Islet of Langerhans (tissue), 1 donor: ENCODE measurements around the gene DIS3L2.

ENCODE experiments used
- FAIRE-seq: peaks from one replicate; lab custom pipeline; 2011; peaks lifted over from hg19 to GRCh38; lab: Jason Lieb, UNC

DIS3L2 gene

GRCh38 chr2:232184346-232184745, 222.8 kb downstream of the DIS3L2 start:
- no peak for FAIRE-seq

- no peak for FAIRE-seq
These were observed 229.3 kb downstream of the DIS3L2 start for GRCh38 chr2:232190796-232191195.

GRCh38 chr2:232195487-232195886, 234.0 kb downstream of the DIS3L2 start:
- FAIRE-seq, result no peak

- FAIRE-seq, result no peak
These were observed 235.3 kb downstream of the DIS3L2 start for GRCh38 chr2:232196802-232197201.

- FAIRE-seq, result no peak
These were observed 238.7 kb downstream of the DIS3L2 start for GRCh38 chr2:232200195-232200594.

GRCh38 chr2:232203166-232203891, 241.8 kb downstream of the DIS3L2 start:
- no peak for FAIRE-seq

GRCh38 chr2:232203936-232204335, 242.4 kb downstream of the DIS3L2 start:
- no peak for FAIRE-seq

- no peak for FAIRE-seq
These were observed 243.0 kb downstream of the DIS3L2 start for GRCh38 chr2:232204457-232204931.

- no peak for FAIRE-seq
These were observed 245.7 kb downstream of the DIS3L2 start for GRCh38 chr2:232207174-232207573.

GRCh38 chr2:232210306-232210705, 248.8 kb downstream of the DIS3L2 start:
- no peak for FAIRE-seq

- FAIRE-seq, result no peak
These were observed 250.5 kb downstream of the DIS3L2 start for GRCh38 chr2:232211743-232212686.

- no peak for FAIRE-seq
These were observed 251.7 kb downstream of the DIS3L2 start for GRCh38 chr2:232213176-232213575.

GRCh38 chr2:232214053-232214452, 252.5 kb downstream of the DIS3L2 start:
- FAIRE-seq, result no peak

GRCh38 chr2:232216028-232216427, 254.5 kb downstream of the DIS3L2 start:
- FAIRE-seq, result no peak

- FAIRE-seq, result no peak
These were observed 257.4 kb downstream of the DIS3L2 start for GRCh38 chr2:232218778-232219495.

- FAIRE-seq, result no peak
These were observed 258.0 kb downstream of the DIS3L2 start for GRCh38 chr2:232219496-232219870.

GRCh38 chr2:232219932-232220331, 258.4 kb downstream of the DIS3L2 start:
- FAIRE-seq, result no peak

GRCh38 chr2:232225429-232225828, 263.9 kb downstream of the DIS3L2 start:
- FAIRE-seq, result no peak

- no peak for FAIRE-seq
These were observed 264.4 kb downstream of the DIS3L2 start for GRCh38 chr2:232225895-232226294.

GRCh38 chr2:232228332-232228731, 266.8 kb downstream of the DIS3L2 start:
- FAIRE-seq, result no peak

- no peak for FAIRE-seq
These were observed 267.7 kb downstream of the DIS3L2 start for GRCh38 chr2:232228971-232229894.
